ENCODE results near the gene TRRAP. TPM values are rescaled to one million over a fixed set of nuclear protein-coding genes. Genes with fewer than 3 reads are reported as not detected.

Gene TRRAP
- total RNA-seq, 2 donors from 2014 or later = 23.4 to 24.3 TPM

DNA sequence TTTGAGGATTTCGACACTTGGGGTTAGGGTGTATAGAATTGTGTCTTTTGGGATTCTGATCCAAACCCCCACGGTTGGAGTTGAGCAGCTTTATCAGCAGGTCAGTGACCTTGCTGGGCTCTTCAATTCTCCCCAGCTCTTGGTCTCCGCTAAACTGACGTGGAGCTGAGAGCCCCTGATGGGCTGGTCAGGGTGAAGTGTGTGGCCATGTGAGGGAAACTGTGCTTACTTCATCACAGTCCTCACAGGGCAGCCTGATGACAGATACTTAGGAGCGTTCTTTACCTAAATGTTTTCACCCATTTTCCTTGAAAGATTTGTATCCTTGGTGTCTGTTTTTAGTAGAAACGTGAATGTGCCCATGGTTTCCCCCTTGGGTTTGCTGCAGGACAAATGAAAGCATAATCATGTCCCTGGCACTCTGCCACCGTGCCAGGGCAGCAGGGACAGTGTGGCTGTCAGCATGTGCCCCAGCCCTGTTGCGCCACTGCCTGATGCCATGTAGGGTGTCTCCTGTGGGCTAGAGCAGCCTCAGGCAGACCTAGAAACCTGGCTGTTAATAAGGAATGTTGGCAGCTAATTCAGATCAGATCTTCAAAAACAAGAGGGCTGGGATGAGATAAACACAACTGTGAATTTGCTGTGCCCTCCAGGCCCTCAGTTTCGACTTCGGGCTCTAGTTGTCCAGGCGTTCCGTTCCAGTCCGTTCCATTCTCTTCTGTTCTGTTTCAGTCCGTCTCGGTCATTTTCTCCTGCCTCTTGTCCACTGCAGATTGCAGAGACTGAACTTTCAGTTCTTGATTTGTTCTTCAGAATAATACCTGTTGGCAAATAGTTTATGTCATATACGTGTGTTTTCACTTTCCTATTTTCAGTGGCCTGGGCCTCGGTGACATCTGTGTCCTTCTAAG is 96.8 kb downstream of the TRRAP start:
- H3K36me3 ChIP-seq = peaks cover 81% of the 10 kb centered on the region
- H3K9me3 ChIP-seq = no peaks in the 10 kb centered on the region
- peak overlapping the region; percentile 67 to 80 for H3K27ac ChIP-seq
- H3K4me1 ChIP-seq = no peaks in the 10 kb centered on the region
- TF ChIP-seq, protein P1, sequence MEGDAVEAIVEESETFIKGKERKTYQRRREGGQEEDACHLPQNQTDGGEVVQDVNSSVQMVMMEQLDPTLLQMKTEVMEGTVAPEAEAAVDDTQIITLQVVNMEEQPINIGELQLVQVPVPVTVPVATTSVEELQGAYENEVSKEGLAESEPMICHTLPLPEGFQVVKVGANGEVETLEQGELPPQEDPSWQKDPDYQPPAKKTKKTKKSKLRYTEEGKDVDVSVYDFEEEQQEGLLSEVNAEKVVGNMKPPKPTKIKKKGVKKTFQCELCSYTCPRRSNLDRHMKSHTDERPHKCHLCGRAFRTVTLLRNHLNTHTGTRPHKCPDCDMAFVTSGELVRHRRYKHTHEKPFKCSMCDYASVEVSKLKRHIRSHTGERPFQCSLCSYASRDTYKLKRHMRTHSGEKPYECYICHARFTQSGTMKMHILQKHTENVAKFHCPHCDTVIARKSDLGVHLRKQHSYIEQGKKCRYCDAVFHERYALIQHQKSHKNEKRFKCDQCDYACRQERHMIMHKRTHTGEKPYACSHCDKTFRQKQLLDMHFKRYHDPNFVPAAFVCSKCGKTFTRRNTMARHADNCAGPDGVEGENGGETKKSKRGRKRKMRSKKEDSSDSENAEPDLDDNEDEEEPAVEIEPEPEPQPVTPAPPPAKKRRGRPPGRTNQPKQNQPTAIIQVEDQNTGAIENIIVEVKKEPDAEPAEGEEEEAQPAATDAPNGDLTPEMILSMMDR (IDR thresholded peaks at IDR 0.05) = no peak
- H3K4me3 ChIP-seq = no peak overlapping the region
- peak; percentile 70 for DNase-seq (ENCODE audit: low spot score)
- no peaks in the 10 kb centered on the region for H3K27me3 ChIP-seq

DNA sequence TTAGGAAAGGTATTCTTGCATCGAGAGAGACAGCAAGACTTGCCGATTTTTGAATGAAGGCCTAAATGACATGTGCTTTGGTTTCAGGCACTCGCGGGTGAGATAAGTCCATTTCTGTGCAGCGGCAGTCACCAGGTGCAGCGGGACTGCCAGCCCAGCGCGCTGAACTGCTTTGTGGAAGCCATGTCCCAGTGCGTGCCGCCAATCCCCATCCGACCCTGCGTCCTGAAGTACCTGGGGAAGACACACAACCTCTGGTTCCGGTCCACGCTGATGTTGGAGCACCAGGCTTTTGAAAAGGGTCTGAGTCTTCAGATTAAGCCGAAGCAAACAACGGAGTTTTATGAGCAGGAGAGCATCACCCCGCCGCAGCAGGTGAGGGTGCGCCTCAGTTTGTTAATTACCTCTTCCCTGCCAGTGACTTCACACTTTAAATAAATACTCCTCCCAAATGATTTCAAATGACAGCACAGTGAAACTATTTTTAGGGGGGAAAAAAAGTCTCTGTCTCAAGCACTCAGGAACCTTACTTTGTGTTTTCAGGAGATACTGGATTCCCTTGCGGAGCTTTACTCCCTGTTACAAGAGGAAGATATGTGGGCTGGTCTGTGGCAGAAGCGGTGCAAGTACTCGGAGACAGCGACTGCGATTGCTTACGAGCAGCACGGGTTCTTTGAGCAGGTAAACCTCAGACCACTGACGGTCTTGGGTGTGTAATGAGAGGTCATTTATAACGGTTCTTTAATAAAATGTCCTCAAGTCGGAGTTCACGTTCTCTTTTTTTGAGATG is 98.3 kb downstream of the TRRAP start:
- Histone ChIP-seq H3K36me3 (peaks cover 81% of the 10 kb centered on the region), H3K9me3 (no peaks in the 10 kb centered on the region), H3K4me1 (no peaks in the 10 kb centered on the region), H3K27me3 (no peaks in the 10 kb centered on the region), H3K27ac (peak overlapping the region in 1 of 2 donors; percentile 67), H3K4me3 (no peak overlapping the region)
- no peak for DNase-seq (ENCODE audit: low spot score)
- TF ChIP-seq, protein P1 (IDR thresholded peaks at IDR 0.05) = no peak

DNA sequence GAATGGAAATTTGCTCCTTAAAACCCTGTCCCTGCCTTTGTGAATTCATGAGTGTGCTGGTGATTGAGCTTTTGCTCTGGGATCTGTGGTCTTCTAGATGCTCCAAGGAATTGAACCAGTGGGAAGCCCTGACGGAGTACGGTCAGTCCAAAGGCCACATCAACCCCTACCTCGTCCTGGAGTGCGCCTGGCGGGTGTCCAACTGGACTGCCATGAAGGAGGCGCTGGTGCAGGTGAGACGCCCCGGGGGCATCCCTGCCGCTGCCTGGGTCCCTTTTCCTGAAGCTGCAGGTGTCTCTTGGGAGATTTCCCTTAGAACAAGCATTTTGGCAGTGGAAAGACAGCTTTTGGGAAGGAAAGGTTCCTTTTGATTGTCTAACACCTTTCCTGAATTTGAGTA is 100.3 kb downstream of the TRRAP start:
- Histone ChIP-seq H3K4me1 (no peaks in the 10 kb centered on the region), H3K9me3 (no peaks in the 10 kb centered on the region), H3K36me3 (peaks cover 81% of the 10 kb centered on the region), H3K27me3 (no peaks in the 10 kb centered on the region), H3K27ac (no peak overlapping the region), H3K4me3 (no peak overlapping the region)
- TF ChIP-seq, protein P1 (IDR thresholded peaks at IDR 0.05) = no peak
- no peak for DNase-seq (ENCODE audit: low spot score)

DNA sequence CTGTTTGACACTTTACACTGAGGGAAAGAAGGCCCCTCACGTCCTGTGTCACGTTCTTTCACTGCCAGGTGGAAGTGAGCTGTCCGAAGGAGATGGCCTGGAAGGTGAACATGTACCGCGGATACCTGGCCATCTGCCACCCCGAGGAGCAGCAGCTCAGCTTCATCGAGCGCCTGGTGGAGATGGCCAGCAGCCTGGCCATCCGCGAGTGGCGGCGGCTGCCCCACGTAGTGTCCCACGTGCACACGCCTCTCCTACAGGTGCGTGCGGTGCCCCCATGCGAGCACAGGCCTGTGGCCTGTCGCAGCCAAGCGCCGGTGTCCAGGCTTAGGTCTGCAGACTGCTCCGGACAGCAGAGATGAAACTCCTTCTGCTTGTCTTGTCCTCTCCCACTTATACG is 103.4 kb downstream of the TRRAP start:
- H3K27me3 ChIP-seq = no peaks in the 10 kb centered on the region
- no peaks in the 10 kb centered on the region for H3K4me1 ChIP-seq
- peaks cover 99% of the 10 kb centered on the region for H3K36me3 ChIP-seq
- DNase-seq (ENCODE audit: low spot score) = no peak
- H3K27ac ChIP-seq = no peak overlapping the region
- H3K9me3 ChIP-seq = no peaks in the 10 kb centered on the region
- TF ChIP-seq, protein P1 (IDR thresholded peaks at IDR 0.05) = no peak
- no peak overlapping the region for H3K4me3 ChIP-seq

DNA sequence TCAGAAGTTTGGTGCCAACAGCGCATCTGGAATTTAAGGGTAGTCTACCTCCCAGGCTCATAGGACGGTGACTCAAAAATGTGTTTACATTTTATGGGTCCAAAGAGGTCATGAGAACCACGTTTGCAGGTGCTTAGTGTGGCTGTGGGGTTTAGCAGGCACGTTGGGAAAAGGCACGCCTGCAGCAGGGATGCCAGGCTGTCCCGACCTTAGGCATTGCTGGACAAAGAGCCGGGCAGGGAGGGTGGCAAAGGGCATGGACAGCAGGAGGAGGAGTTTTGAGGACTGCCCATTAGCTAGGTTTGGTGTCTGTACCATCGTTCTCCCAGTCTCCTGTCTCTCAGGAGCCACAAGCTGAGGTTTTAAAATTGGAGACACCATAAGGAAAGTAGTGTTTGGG is 104.4 kb downstream of the TRRAP start:
- no peaks in the 10 kb centered on the region for H3K4me1 ChIP-seq
- no peaks in the 10 kb centered on the region for H3K27me3 ChIP-seq
- no peak overlapping the region for H3K4me3 ChIP-seq
- TF ChIP-seq, protein P1 (IDR thresholded peaks at IDR 0.05) = no peak
- H3K27ac ChIP-seq = no peak overlapping the region
- no peaks in the 10 kb centered on the region for H3K9me3 ChIP-seq
- DNase-seq (ENCODE audit: low spot score) = no peak
- peaks cover 92% of the 10 kb centered on the region for H3K36me3 ChIP-seq
